Panc1 (cell line): ENCODE data around the gene DAD1. TPM values are rescaled to one million over a fixed set of nuclear protein-coding genes. Genes with fewer than 3 reads are reported as not detected.

Source experiments
- ATAC-seq: fragments of 200-7000 bp; cut with Tn5 transposase; 2 replicates; pipeline ENCODE4 v1.9.1; 2020; ENCODE audit warnings: mild to moderate bottlenecking, moderate library complexity
- BruUV-seq: library from RNA; stranded (reverse); fragments of 400-500 nt; replicated peaks from 2 replicates; lab custom pipeline; 2021; lab: Mats Ljungman, UMichigan
- CTCF ChIA-PET: fragments of 300-600 bp; sonication (Branson Sonifier 250); formaldehyde crosslinking; loops from one replicate; lab custom pipeline; 2022; ENCODE audit warnings: antibody characterized with exemption; lab: Charles Lee
- POLR2A ChIA-PET: fragments of 300-600 bp; sonication (Branson Sonifier 250); formaldehyde crosslinking; loops from one replicate; lab custom pipeline; 2022; ENCODE audit warnings: antibody characterized with exemption; lab: Charles Lee
- DNase-seq: peaks from one replicate; pipeline ENCODE4 v3.0.0-alpha.2; 2010; ENCODE audit warnings: low read depth, low spot score
- H3K27ac ChIP-seq: 2 replicates; pipeline ENCODE4 v1.5.1; 2011; ENCODE audit warnings: mild to moderate bottlenecking, low read length, inconsistent platforms
- H3K27me3 ChIP-seq: fragments of 200-500 bp; sonication (Bioruptor generic); 2 replicates; pipeline ENCODE4 v1.6.0; 2014; ENCODE audit warnings: low read length, inconsistent platforms; ENCODE audit not compliant: control insufficient read depth, insufficient read depth
- H3K36me3 ChIP-seq: fragments of 200-500 bp; sonication (Bioruptor generic); 2 replicates; pipeline ENCODE4 v1.5.1; 2014; ENCODE audit warnings: inconsistent platforms, mild to moderate bottlenecking, low read length, moderate library complexity; ENCODE audit not compliant: control insufficient read depth, insufficient read depth
- H3K4me1 ChIP-seq: 2 replicates; pipeline ENCODE4 v1.5.1; 2011; ENCODE audit warnings: inconsistent platforms, mild to moderate bottlenecking, low read length, moderate library complexity; ENCODE audit not compliant: control insufficient read depth, insufficient read depth
- H3K4me3 ChIP-seq, 2 experiments: 2 replicates each; pipeline ENCODE4 v1.5.1; 2011 to 2012; ENCODE audit warnings: low read depth in 2 of 2, low read length in 2 of 2, mild to moderate bottlenecking in 2 of 2, inconsistent platforms in 1 of 2, moderate library complexity in 1 of 2
- H3K9me3 ChIP-seq: fragments of 200-500 bp; sonication (Bioruptor generic); 2 replicates; pipeline ENCODE4 v1.5.1; 2014; ENCODE audit warnings: low read depth, mild to moderate bottlenecking, inconsistent platforms, low read length, moderate library complexity; ENCODE audit not compliant: control insufficient read depth, insufficient read depth
- POLR2AphosphoS5 ChIP-seq: IDR thresholded peaks from 2 replicates; pipeline ENCODE4 v1.6.1; 2012; ENCODE audit warnings: mild to moderate bottlenecking, low read depth, low read length, moderate library complexity
- REST ChIP-seq, 2 experiments: IDR thresholded peaks; 2 replicates each; pipeline ENCODE4 v1.6.1; 2011 to 2012; ENCODE audit warnings: low read depth in 2 of 2, control low read depth in 1 of 2, low read length in 1 of 2, mild to moderate bottlenecking in 1 of 2, moderate library complexity in 1 of 2; ENCODE audit not compliant: insufficient read depth in 1 of 2
- SIN3A ChIP-seq: IDR thresholded peaks from 2 replicates; pipeline ENCODE4 v1.6.1; 2012; ENCODE audit warnings: low read depth, mild to moderate bottlenecking, low read length, moderate library complexity, borderline replicate concordance; ENCODE audit not compliant: insufficient read depth
- TCF7L2 ChIP-seq: IDR thresholded peaks from 2 replicates; pipeline ENCODE4 v1.6.1; 2011; ENCODE audit warnings: mild to moderate bottlenecking, low read depth, low read length, inconsistent platforms
- in situ Hi-C: cut with HindIII; loops from 2 replicates; pipeline ENCODE4 v1.10.0; 2016; ENCODE audit warnings: low sequenced_read_pairs, low pct_unique_long_range_greater_than_20kb
- intact Hi-C: fragments of 100-400 bp; cut with micrococcal nuclease; formaldehyde crosslinking; loops from one replicate; pipeline ENCODE4 v1.10.0; 2022; ENCODE audit not compliant: unreplicated experiment
- total RNA-seq: library from RNA; stranded (reverse); gene quantifications from one replicate; pipeline ENCODE4 v1.2.1, GENCODE V29; 2021; ENCODE audit not compliant: unreplicated experiment
- TF ChIP-seq, protein P1 (sequence below): fragments of 450-650 bp; IDR thresholded peaks from 2 replicates; pipeline ENCODE4 v1.5.1; 2017; ENCODE audit warnings: mild to moderate bottlenecking

The DAD1 gene
- total RNA-seq, 1 experiment from 2014 or later, result 163 TPM

GRCh38 chr14:22594156-22594716 is 5.2 kb upstream of the DAD1 start:
- CTCF ChIA-PET, result no interaction called here
- no peak for ATAC-seq
- TF ChIP-seq POLR2AphosphoS5 (no peak), TCF7L2 (no peak), REST (IDR thresholded peaks at IDR 0.05; ENCODE audit: insufficient read depth in 1 of 2, low read depth in 2 of 2, low read length in 1 of 2) (no peak), SIN3A (no peak)
- TF ChIP-seq, protein P1, sequence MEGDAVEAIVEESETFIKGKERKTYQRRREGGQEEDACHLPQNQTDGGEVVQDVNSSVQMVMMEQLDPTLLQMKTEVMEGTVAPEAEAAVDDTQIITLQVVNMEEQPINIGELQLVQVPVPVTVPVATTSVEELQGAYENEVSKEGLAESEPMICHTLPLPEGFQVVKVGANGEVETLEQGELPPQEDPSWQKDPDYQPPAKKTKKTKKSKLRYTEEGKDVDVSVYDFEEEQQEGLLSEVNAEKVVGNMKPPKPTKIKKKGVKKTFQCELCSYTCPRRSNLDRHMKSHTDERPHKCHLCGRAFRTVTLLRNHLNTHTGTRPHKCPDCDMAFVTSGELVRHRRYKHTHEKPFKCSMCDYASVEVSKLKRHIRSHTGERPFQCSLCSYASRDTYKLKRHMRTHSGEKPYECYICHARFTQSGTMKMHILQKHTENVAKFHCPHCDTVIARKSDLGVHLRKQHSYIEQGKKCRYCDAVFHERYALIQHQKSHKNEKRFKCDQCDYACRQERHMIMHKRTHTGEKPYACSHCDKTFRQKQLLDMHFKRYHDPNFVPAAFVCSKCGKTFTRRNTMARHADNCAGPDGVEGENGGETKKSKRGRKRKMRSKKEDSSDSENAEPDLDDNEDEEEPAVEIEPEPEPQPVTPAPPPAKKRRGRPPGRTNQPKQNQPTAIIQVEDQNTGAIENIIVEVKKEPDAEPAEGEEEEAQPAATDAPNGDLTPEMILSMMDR, result no peak

GRCh38 chr14:22593601-22594000 is 4.6 kb upstream of the DAD1 start:
- ChIA-PET CTCF (no interaction called here), POLR2A (interaction anchor here (1.3 kb wide), 1 partner anchor 172 kb away, joined by 5 read pairs; the partner anchor contains the start of gene OXA1L)
- H3K27me3 ChIP-seq, result no peaks in the 10 kb centered on the region; the same call in 1 of the 2 replicates
- TF ChIP-seq POLR2AphosphoS5, result no peak
- TF ChIP-seq, protein P1, result no peak
- no peak for TF ChIP-seq TCF7L2
- no peak for TF ChIP-seq REST (IDR thresholded peaks at IDR 0.05; ENCODE audit: insufficient read depth in 1 of 2, low read depth in 2 of 2, low read length in 1 of 2)
- no peak for TF ChIP-seq SIN3A
- no peaks in the 10 kb centered on the region for H3K9me3 ChIP-seq
- DNase-seq, result no peak
- BruUV-seq, result no TSS peak
- ATAC-seq, result no peak
- intact Hi-C loops, result no loop called here
- no peaks in the 10 kb centered on the region; the same call in 1 of the 2 replicates for H3K36me3 ChIP-seq
- no peak overlapping the region for H3K27ac ChIP-seq
- in situ Hi-C loops, result no loop called here
- no peak overlapping the region for H3K4me3 ChIP-seq
- no peaks in the 10 kb centered on the region for H3K4me1 ChIP-seq

More at GRCh38 chr14:22594156-22594716, 5.2 kb upstream of the DAD1 start:
- no peaks in the 10 kb centered on the region for H3K9me3 ChIP-seq
- BruUV-seq, result no TSS peak
- DNase-seq, result no peak
- no peak overlapping the region for H3K4me3 ChIP-seq
- no peaks in the 10 kb centered on the region; the same call in 1 of the 2 replicates for H3K36me3 ChIP-seq
- no peaks in the 10 kb centered on the region; the same call in 1 of the 2 replicates for H3K27me3 ChIP-seq
- in situ Hi-C loops (no loop called here), intact Hi-C loops (no loop called here)
- H3K4me1 ChIP-seq, result peaks cover 5% of the 10 kb centered on the region; the same call in 1 of the 2 replicates
- H3K27ac ChIP-seq, result no peak overlapping the region
- POLR2A ChIA-PET, result interaction anchor here (1.3 kb wide), 1 partner anchor 172 kb away, joined by 5 read pairs; the partner anchor contains the start of gene OXA1L
